ENCODE measurements around the gene SMIM31. TPM values are rescaled to one million over a fixed set of nuclear protein-coding genes. Genes with fewer than 3 reads are reported as not detected.

SMIM31 gene
- total and polyA plus RNA-seq, 2 donors (not counting 1 experiment from before 2014, with no cell fraction given): not detected

GRCh38 chr4:164790249-164790648, 36.3 kb downstream of the SMIM31 start:
- no peak overlapping the region for H3K27ac ChIP-seq (ENCODE audit: low read length in 2 of 2)
- H3K4me3 Mint-ChIP-seq: no peak overlapping the region
- H3K9me3 Mint-ChIP-seq (ENCODE audit: insufficient read depth): peaks cover 4% of the 10 kb centered on the region
- no peaks in the 10 kb centered on the region for H3K9me3 ChIP-seq (ENCODE audit: control extremely low read depth in 1 of 3, control insufficient read depth in 2 of 3, insufficient read depth in 1 of 3, low read length in 2 of 3)
- ATAC-seq (ENCODE audit: low read depth): no peak
- H3K79me2 ChIP-seq (ENCODE audit: control insufficient read depth, insufficient read depth, low read length): no peaks in the 10 kb centered on the region
- H3K4me1 Mint-ChIP-seq: no peaks in the 10 kb centered on the region
- POLR2A ChIA-PET: no interaction called here
- H3K4me3 ChIP-seq (ENCODE audit: control extremely low read depth in 1 of 5, extremely low read depth in 1 of 5, insufficient read depth in 1 of 5, low read depth in 2 of 5, low read length in 4 of 5): no peak overlapping the region
- H3K36me3 ChIP-seq (replicated peaks in 1 of 2; ENCODE audit: control extremely low read depth in 1 of 2, control insufficient read depth in 1 of 2, extremely low read depth in 1 of 2, insufficient read depth in 2 of 2, low read length in 1 of 2): no peaks in the 10 kb centered on the region
- no peaks in the 10 kb centered on the region for H3K27me3 ChIP-seq (replicated peaks in 1 of 4; ENCODE audit: control extremely low read depth in 1 of 4, control insufficient read depth in 3 of 4, insufficient read depth in 4 of 4, low read length in 3 of 4)
- peaks cover 3% of the 10 kb centered on the region for H3K27me3 Mint-ChIP-seq
- H3K4me2 ChIP-seq (replicated peaks; ENCODE audit: low read depth, low read length, poor library complexity, severe bottlenecking): no peak overlapping the region
- no peaks in the 10 kb centered on the region for H3K4me1 ChIP-seq (ENCODE audit: control insufficient read depth in 2 of 2, insufficient read depth in 2 of 2, low read length in 2 of 2)
- no peak overlapping the region for H3K27ac Mint-ChIP-seq
- intact Hi-C loops (cut with micrococcal nuclease): no loop called here
- H3K9ac ChIP-seq (ENCODE audit: low read length): no peak overlapping the region
- TF ChIP-seq EZH2 (IDR thresholded peaks at IDR 0.05; ENCODE audit: borderline replicate concordance, insufficient read depth, low read depth, low read length, poor library complexity, severe bottlenecking) (no peak), CTCF (IDR thresholded peaks at IDR 0.05) (no peak)
- no peak for DNase-seq
- H4K20me1 ChIP-seq (ENCODE audit: control insufficient read depth, insufficient read depth, low read length, poor library complexity, severe bottlenecking): no peaks in the 10 kb centered on the region
- CTCF ChIA-PET: interaction anchor here (1.5 kb wide), 1 partner anchor 10 kb away, joined by 6 read pairs; no protein-coding TSS in a partner anchor
- no peak overlapping the region for H2AFZ ChIP-seq (ENCODE audit: insufficient read depth, low read depth, low read length, poor library complexity, severe bottlenecking)

- no peak overlapping the region for H3K27ac ChIP-seq (ENCODE audit: low read length in 2 of 2)
- intact Hi-C loops (cut with micrococcal nuclease): no loop called here
- H3K27me3 Mint-ChIP-seq: peaks cover 3% of the 10 kb centered on the region
- no peak overlapping the region for H3K27ac Mint-ChIP-seq
- H3K9me3 ChIP-seq (ENCODE audit: control extremely low read depth in 1 of 3, control insufficient read depth in 2 of 3, insufficient read depth in 1 of 3, low read length in 2 of 3): no peaks in the 10 kb centered on the region
- POLR2A ChIA-PET: no interaction called here
- H4K20me1 ChIP-seq (ENCODE audit: control insufficient read depth, insufficient read depth, low read length, poor library complexity, severe bottlenecking): no peaks in the 10 kb centered on the region
- no CpG with 5 or more reads among the region's 2 CpGs for WGBS (ENCODE audit: insufficient coverage)
- no peaks in the 10 kb centered on the region for H3K4me1 ChIP-seq (ENCODE audit: control insufficient read depth in 2 of 2, insufficient read depth in 2 of 2, low read length in 2 of 2)
- no peak overlapping the region for H3K4me3 Mint-ChIP-seq
- H3K4me2 ChIP-seq (replicated peaks; ENCODE audit: low read depth, low read length, poor library complexity, severe bottlenecking): no peak overlapping the region
- no peaks in the 10 kb centered on the region for H3K4me1 Mint-ChIP-seq
- ATAC-seq (ENCODE audit: low read depth) (no peak), DNase-seq (no peak)
- TF ChIP-seq EZH2 (IDR thresholded peaks at IDR 0.05; ENCODE audit: borderline replicate concordance, insufficient read depth, low read depth, low read length, poor library complexity, severe bottlenecking): no peak
- no peak overlapping the region for H2AFZ ChIP-seq (ENCODE audit: insufficient read depth, low read depth, low read length, poor library complexity, severe bottlenecking)
- no peaks in the 10 kb centered on the region for H3K36me3 ChIP-seq (replicated peaks in 1 of 2; ENCODE audit: control extremely low read depth in 1 of 2, control insufficient read depth in 1 of 2, extremely low read depth in 1 of 2, insufficient read depth in 2 of 2, low read length in 1 of 2)
- H3K9ac ChIP-seq (ENCODE audit: low read length): no peak overlapping the region
- no peaks in the 10 kb centered on the region for H3K79me2 ChIP-seq (ENCODE audit: control insufficient read depth, insufficient read depth, low read length)
- CTCF ChIA-PET: no interaction called here
- H3K27me3 ChIP-seq (replicated peaks in 1 of 4; ENCODE audit: control extremely low read depth in 1 of 4, control insufficient read depth in 3 of 4, insufficient read depth in 4 of 4, low read length in 3 of 4): no peaks in the 10 kb centered on the region
- H3K9me3 Mint-ChIP-seq (ENCODE audit: insufficient read depth): no peaks in the 10 kb centered on the region
- no peak overlapping the region for H3K4me3 ChIP-seq (ENCODE audit: control extremely low read depth in 1 of 5, extremely low read depth in 1 of 5, insufficient read depth in 1 of 5, low read depth in 2 of 5, low read length in 4 of 5)
Observed at GRCh38 chr4:164799410-164799809, 45.5 kb downstream of the SMIM31 start.

All from B cell (primary cell).